Measurements from ENCODE around the gene EMD.

Gene EMD

DNA sequence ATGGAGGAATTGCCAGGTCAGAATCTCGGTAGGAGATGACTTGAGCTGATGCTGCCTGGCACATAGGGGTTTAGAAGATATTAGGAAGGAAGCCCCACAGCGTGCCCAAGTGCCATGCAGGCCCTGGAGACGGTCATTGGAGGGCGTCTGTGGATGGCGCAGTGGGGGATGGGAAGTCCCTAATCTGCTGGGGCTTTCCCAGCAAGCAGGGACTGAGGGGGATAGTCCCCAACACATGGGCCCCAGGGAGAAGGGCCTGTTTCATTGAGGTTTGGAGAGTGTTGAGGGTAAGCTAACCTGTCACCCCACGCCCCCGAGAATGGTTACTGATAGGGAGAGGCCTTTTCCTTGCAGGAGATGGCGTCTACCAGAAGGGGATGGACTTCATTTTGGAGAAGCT is 40.1 kb downstream of the EMD start:
- DNase-seq (ENCODE audit: low read depth): no peak

DNA sequence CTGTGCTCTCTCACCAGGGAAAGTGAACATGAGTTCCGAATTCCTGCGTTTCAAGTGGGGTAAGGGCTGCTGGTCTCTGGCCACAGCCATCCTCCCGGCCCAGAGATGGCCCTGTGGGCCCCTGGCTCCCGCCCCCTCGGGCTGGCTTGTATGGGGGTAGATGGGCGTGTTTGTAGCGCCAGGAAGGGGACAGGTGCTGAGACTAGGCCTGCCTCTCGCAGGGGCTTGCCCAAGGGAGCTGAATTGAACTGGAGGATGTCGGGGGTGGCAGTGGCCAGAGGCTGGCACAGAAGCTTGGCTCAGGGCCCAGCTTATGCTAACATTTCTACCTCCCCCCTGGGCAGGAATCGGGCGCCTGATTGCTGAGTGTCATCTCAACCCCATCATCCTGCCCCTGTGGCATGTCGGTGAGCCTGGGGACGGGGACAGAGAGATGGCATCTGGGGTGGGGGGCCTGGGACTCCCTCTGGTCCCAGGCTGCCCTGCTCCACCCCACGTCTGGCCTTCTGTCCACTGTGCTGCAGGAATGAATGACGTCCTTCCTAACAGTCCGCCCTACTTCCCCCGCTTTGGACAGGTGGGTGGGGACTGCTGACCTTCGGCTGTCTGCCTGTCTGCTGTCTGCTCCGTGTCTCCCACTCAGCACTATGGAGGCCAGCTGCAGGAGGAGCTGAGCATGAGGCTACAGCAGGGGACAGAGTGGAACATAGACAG is 40.8 kb downstream of the EMD start:
- no peak for DNase-seq (ENCODE audit: low read depth)

DNA sequence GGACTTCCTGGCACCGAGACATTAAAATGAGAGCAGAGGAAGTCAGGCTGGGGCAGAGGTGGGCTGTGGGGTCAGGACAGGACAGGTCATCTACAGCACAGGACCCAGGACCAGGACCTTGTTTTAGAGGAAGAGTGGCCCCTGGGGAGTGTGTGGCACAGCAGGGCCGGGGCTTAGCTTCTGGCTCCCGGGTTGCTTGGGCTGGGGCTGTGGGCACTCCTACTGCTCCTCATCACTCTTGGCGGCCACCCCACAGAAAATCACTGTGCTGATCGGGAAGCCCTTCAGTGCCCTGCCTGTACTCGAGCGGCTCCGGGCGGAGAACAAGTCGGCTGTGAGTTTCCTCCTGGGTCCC is 41.3 kb downstream of the EMD start:
- DNase-seq (ENCODE audit: low read depth): no peak

GRCh38 chrX:154426916-154427770 is 48.0 kb downstream of the EMD start:
- DNase-seq (ENCODE audit: low read depth): no peak

GRCh38 chrX:154428176-154429171 is 49.4 kb downstream of the EMD start, which contains the start of gene ATP6AP1:
Gene ATP6AP1, plus strand, starts transcription at chrX:154428677. Its CDS starts 16 bp downstream, at chrX:154428693.
- peak; percentile 88 for DNase-seq (ENCODE audit: low read depth)

DNA sequence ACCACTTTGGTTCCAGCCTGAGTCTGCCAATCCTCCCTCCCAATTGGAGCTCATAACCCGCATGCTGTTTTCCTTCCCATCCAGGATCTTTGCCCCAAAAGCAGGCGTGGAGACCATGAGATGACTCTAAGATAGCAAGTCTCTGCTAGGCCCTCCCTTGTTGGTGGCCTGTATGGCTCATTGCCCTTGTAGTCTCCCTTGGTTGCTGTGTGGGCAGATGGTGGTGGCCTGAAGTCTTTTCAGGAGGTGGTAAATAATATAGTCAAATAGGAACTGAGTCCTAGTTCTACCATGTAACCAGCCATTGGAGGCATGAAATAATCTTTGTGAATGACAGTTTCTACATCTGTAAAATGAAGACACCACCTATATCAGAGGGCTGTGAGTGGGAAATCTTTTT is 50.6 kb downstream of the EMD start:
- DNase-seq (ENCODE audit: low read depth): no peak

DNA sequence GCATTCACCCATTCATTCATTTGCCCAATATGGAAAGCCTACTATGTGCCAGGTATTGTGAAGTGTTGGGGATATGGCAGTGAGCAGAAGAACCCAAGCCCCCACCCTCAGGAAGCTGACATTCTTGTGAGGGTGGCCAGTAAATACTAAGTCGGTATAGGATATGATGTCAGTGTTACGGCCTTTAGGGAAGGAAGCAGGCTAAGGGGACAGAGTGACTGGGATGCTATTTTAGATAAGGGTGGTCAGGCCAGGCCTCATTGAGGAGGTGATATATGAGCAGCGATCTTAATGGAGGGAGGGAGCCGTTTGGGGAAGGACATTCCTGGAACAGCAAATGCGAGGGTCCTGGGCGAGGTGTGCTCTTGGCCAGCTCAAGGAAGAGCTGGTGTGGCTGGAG is 51.4 kb downstream of the EMD start:
- no peak for DNase-seq (ENCODE audit: low read depth)

GRCh38 chrX:154430916-154431315 is 51.8 kb downstream of the EMD start:
- no peak for DNase-seq (ENCODE audit: low read depth)

Measured in activated T-cell treated with anti-CD3 and anti-CD28 coated beads for 48 hours (primary cell).